Ovary (tissue), 9 donors: ENCODE results near the gene SLC3A2. TPM values are rescaled to one million over a fixed set of nuclear protein-coding genes. Genes with fewer than 3 reads are reported as not detected.
"Not testable (repeated sequence)": the region's sequence is repeated elsewhere in the genome, so short reads cannot be mapped to it uniquely, and the experiment has no call there.

Experiments used
- DNase-seq, 5 donors: peaks; one replicate each; pipeline ENCODE4 v3.0.0-alpha.2; 2019 to 2020
- H3K27ac ChIP-seq, 2 donors: fragments of 200-600 bp; one replicate each; pipeline versions ENCODE4 v1.5.1 to v1.8.0; 2019 to 2022
- H3K27me3 ChIP-seq: fragments of 200-600 bp; one replicate; pipeline ENCODE4 v1.8.0; 2022
- H3K36me3 ChIP-seq: fragments of 200-600 bp; sonication (generic); one replicate; pipeline ENCODE4 v1.5.1; 2019
- H3K4me1 ChIP-seq: one replicate; pipeline ENCODE4 v1.8.1; 2013; ENCODE audit warnings: mild to moderate bottlenecking, moderate library complexity; ENCODE audit not compliant: insufficient read depth
- H3K4me3 ChIP-seq: fragments of 200-600 bp; sonication (generic); one replicate; pipeline ENCODE4 v1.5.1; 2017
- H3K9me3 ChIP-seq, 2 donors: fragments of 200-600 bp in 1 of 2; sonication (generic) in 1 of 2; one replicate each; pipeline versions ENCODE4 v1.5.1 to v1.8.1; 2013 to 2019; ENCODE audit warnings: mild to moderate bottlenecking in 1 of 2, moderate library complexity in 1 of 2
- CTCF ChIP-seq, 3 donors: fragments of 450-650 bp in 2 of 3; fragments of 200-600 bp in 1 of 3; IDR thresholded peaks; one replicate each; pipeline versions ENCODE4 v1.5.1 to v1.8.0; 2016 to 2022; ENCODE audit warnings: antibody characterized with exemption in 3 of 3, mild to moderate bottlenecking in 1 of 3
- EP300 ChIP-seq: sonication (generic); formaldehyde crosslinking; IDR thresholded peaks from one replicate; pipeline ENCODE4 v1.6.1; 2017; ENCODE audit warnings: antibody characterized with exemption
- POLR2A ChIP-seq: fragments of 450-650 bp; IDR thresholded peaks from one replicate; pipeline ENCODE4 v1.6.1; 2017; ENCODE audit warnings: antibody characterized with exemption, mild to moderate bottlenecking, moderate library complexity
- whole genome bisulfite sequencing, 3 donors: extraction: QIAGEN DNeasy Blood & Tissue Kit in 1 of 3; methylation state at CpG; one replicate each; pipeline versions ENCODE4 v1.1.5 to v1.1.7; 2013 to 2017; 5-methylcytosine and 5-hydroxymethylcytosine counted together
- intact Hi-C, 4 donors: fragments of 100-400 bp; cut with DNase I; formaldehyde crosslinking; loops; one replicate each; pipeline versions ENCODE4 v1.11.0 to v1.15.1; 2022 to 2023
- polyA plus RNA-seq, 2 donors: library from polyadenylated mRNA; stranded (reverse); fragments of 200-250 nt in 1 of 2; fragments of 350-450 nt in 1 of 2; fragmentation: Illumina TruSeq in 1 of 2; extraction: RNeasy Lipid Tissue Mini Kit (QIAGEN cat#74804) in 1 of 2; gene quantifications; one replicate each; pipeline ENCODE4 v1.2.3, GENCODE V29; 2013 to 2014
- small RNA-seq: library from RNA; depleted of rRNA; stranded (forward); fragments of <200 nt; gene quantifications from one replicate; pipeline ENCODE3, GENCODE V24; 2016
- total RNA-seq, 7 donors: library from RNA; depleted of rRNA in 2 of 7; stranded (reverse); fragments of >200 nt in 2 of 7; fragmentation: NEBNext Ultra II Directional in 3 of 7; extraction: Animal tissue kit (Norgen Biotek cat#: 25700) in 3 of 7; gene quantifications; one replicate each; pipeline versions ENCODE4 v1.1.0 to v1.2.4, GENCODE V29; 2016 to 2023
- donor health status: DM: no; HTN: no; CAD: no; lungs with moderate emphysema.
- donor health status: DM: no; HTN: no; CAD: no.
- donor health status: Bipolar disorder and iron deficiency.
- donor health status: DM: yes; HTN: yes; CAD: no.
- donor health status: DM: no; HTN: no; CAD: no.
- donor health status: DM: yes; HTN: yes; CAD: no.

SLC3A2 gene
- total and polyA plus RNA-seq, 9 donors: 69.0 to 430 (median 97.7) TPM

DNA sequence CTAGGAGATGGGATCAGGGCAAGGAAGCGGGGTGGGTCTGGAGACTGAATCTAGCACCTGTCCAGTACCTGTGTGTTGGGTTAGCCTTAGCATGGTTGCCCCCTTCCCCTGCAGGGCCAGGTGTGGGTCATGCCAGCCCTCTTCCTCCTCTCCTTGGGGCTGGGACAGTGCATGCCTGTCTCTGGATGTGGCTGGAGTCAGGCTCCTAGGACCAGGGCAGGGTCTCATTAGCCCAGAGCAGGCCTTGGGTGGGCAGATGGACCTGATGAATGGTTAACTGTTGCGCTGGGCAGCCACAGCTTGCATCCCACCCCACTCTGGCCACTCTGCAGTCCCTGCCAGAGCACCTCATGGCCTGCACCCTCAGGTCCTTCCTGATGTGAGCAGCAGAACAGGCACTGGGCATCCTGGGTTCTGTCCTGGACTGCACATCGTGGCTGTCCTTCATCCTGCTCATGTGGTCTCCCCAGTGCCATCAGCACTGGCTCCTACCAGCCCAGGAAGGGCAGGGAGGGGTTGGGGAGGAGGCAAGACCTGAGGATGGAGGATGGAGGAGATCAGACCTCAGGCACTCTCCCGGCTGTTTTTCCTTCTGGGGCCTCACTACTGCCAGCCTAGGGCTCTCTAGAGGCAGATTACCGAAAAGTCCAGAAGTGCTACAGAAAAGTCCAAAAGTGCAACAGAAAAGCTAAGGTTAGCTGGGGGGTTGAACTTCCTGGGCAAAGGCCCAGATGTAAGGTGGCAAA, 53.2 kb downstream of the SLC3A2 start:
- Histone ChIP-seq H3K36me3 (no peaks in the 10 kb centered on the region), H3K27me3 (no peaks in the 10 kb centered on the region), H3K27ac (no peak overlapping the region), H3K4me1 (no peaks in the 10 kb centered on the region), H3K4me3 (no peak overlapping the region), H3K9me3 (no peaks in the 10 kb centered on the region)
- intact Hi-C loops: loop anchor here in 1 of 4 donors (5.0 kb wide), 1 partner anchor 63 kb away; no protein-coding TSS in a partner anchor
- DNase-seq: no peak
- WGBS, 3 donors: 74 to 76% (median 75%) methylated on average over 4 to 5 of the region's 5 CpGs
- TF ChIP-seq EP300 (no peak), CTCF (IDR thresholded peaks at IDR 0.05) (no peak), POLR2A (no peak)

DNA sequence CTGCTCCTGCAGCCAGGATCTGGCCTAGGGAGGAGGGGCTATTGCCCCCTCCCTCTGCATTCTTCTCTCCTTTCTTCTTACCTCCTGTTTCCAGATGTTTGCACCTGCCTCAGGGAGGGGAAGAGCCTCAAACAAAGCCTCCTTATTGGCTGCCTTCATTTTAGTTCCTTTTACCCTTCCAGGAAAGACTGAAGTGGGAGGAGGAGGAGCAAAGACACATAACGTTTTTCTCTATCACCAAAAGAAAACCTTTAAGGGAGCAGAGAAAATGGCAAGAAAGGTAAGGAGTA, 53.7 kb downstream of the SLC3A2 start:
- Histone ChIP-seq H3K4me3 (no peak overlapping the region), H3K27me3 (no peaks in the 10 kb centered on the region), H3K36me3 (no peaks in the 10 kb centered on the region), H3K9me3 (no peaks in the 10 kb centered on the region), H3K4me1 (no peaks in the 10 kb centered on the region), H3K27ac (no peak overlapping the region)
- DNase-seq: no peak
- intact Hi-C loops: loop anchor here in 1 of 4 donors (5.0 kb wide), 1 partner anchor 63 kb away; no protein-coding TSS in a partner anchor
- TF ChIP-seq CTCF (IDR thresholded peaks at IDR 0.05) (no peak), EP300 (no peak), POLR2A (no peak)
- WGBS, 3 donors: 3 to 9% (median 7%) methylated on average over 1 of the region's 1 CpG

DNA sequence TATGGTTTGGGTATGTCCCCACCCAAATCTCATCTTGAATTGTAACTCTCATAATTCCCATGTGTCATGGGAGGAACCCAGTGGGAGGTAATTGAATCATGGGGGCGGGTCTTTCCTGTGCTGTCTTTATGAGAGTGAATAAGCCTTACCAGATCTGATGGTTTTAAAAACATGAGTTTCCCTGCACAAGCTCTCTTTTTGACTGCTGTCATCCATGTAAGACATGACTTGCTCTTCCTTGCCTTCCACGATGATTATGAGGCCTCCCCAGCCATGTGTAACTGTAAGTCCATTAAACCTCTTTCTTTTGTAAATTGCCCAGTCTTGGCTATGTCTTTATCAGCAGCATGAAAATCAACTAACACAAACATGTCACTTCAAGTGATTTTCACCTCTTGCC, 56.8 kb downstream of the SLC3A2 start:
- H3K9me3 ChIP-seq, H3K27me3 ChIP-seq, intact Hi-C loops, H3K4me3 ChIP-seq, H3K27ac ChIP-seq, H3K36me3 ChIP-seq, DNase-seq, H3K4me1 ChIP-seq: not testable (repeated sequence)
- 77 to 93% (median 78%) methylated on average over 2 of the region's 2 CpGs for WGBS, 3 donors

Small RNAs within 50 kb of the gene (small RNA-seq; reads per million reads assigned to genes)
- gene RF00099: not detected
- not detected for gene RN7SL259P
- not detected for gene SNORD22
- gene SNORD26: not detected
- not detected for gene SNORD27
- not detected for gene SNORD28
- gene SNORD30: 1,921 reads per million, percentile 98 among the genes with 10 or more reads in this experiment

Other genes starting within 250 kb of the SLC3A2 start
- 100 to 1,000 TPM in 5 of 7 donors, 10 to 100 TPM in 2; 91.4 to 278 (median 228) TPM for gene GANAB, start 234.3 kb upstream of the SLC3A2 start, total RNA-seq
- 100 to 1,000 TPM; 157 to 280 TPM for gene GANAB, start 234.3 kb upstream of the SLC3A2 start, polyA plus RNA-seq
- gene INTS5, start 227.6 kb upstream of the SLC3A2 start, total RNA-seq: 10 to 100 TPM; 16.0 to 26.4 (median 21.8) TPM
- 10 to 100 TPM in 1 of 2 donors, 1 to 10 TPM in 1; 4.6 to 12.3 TPM for gene INTS5, start 227.6 kb upstream of the SLC3A2 start, polyA plus RNA-seq
- gene C11orf98, start 215.7 kb upstream of the SLC3A2 start, total RNA-seq: 10 to 100 TPM; 24.2 to 62.3 (median 35.1) TPM
- gene C11orf98, start 215.7 kb upstream of the SLC3A2 start, polyA plus RNA-seq: 10 to 100 TPM; 50.8 to 55.5 TPM
- gene CSKMT, start 215.6 kb upstream of the SLC3A2 start, total RNA-seq: 10 to 100 TPM; 14.2 to 31.5 (median 21.7) TPM
- gene CSKMT, start 215.6 kb upstream of the SLC3A2 start, polyA plus RNA-seq: 10 to 100 TPM in 1 of 2 donors, 1 to 10 TPM in 1; 3.6 to 16.9 TPM
- 10 to 100 TPM in 2 of 7 donors, 1 to 10 TPM in 5; 7.1 to 13.7 (median 8.9) TPM for gene UQCC3, start 209.2 kb upstream of the SLC3A2 start, total RNA-seq
- gene UQCC3, start 209.2 kb upstream of the SLC3A2 start, polyA plus RNA-seq: 1 to 10 TPM; 1.6 to 9.6 TPM
- 1 to 10 TPM; 2.4 to 6.0 (median 4.6) TPM for gene LBHD1, start 208.6 kb upstream of the SLC3A2 start, total RNA-seq
- gene LBHD1, start 208.6 kb upstream of the SLC3A2 start, polyA plus RNA-seq: 1 to 10 TPM; 2.6 to 5.3 TPM
- 100 to 1,000 TPM; 106 to 239 (median 170) TPM for gene UBXN1, start 201.8 kb upstream of the SLC3A2 start, total RNA-seq
- 100 to 1,000 TPM in 1 of 2 donors, 10 to 100 TPM in 1; 97.6 to 284 TPM for gene UBXN1, start 201.8 kb upstream of the SLC3A2 start, polyA plus RNA-seq
- gene LRRN4CL, start 191.4 kb upstream of the SLC3A2 start, total RNA-seq: 10 to 100 TPM; 19.5 to 38.6 (median 25.5) TPM
- 10 to 100 TPM; 18.5 to 23.1 TPM for gene LRRN4CL, start 191.4 kb upstream of the SLC3A2 start, polyA plus RNA-seq
- 100 to 1,000 TPM in 1 of 7 donors, 10 to 100 TPM in 6; 31.4 to 122 (median 57.2) TPM for gene BSCL2, start 173.5 kb upstream of the SLC3A2 start, total RNA-seq
- gene BSCL2, start 173.5 kb upstream of the SLC3A2 start, polyA plus RNA-seq: 10 to 100 TPM; 49.2 to 57.8 TPM
- gene GNG3, start 173.2 kb upstream of the SLC3A2 start, total RNA-seq: under 1 TPM in 5 of 7 donors, not detected in 2; 0.27 to 0.73 (median 0.37) TPM
- under 1 TPM; 0.18 to 0.30 TPM for gene GNG3, start 173.2 kb upstream of the SLC3A2 start, polyA plus RNA-seq
- gene HNRNPUL2, start 153.4 kb upstream of the SLC3A2 start, total RNA-seq: 10 to 100 TPM; 11.0 to 50.0 (median 41.2) TPM
- gene HNRNPUL2, start 153.4 kb upstream of the SLC3A2 start, polyA plus RNA-seq: 10 to 100 TPM; 38.0 to 81.2 TPM
- 10 to 100 TPM; 19.4 to 42.9 (median 30.4) TPM for gene TTC9C, start 152.4 kb upstream of the SLC3A2 start, total RNA-seq
- gene TTC9C, start 152.4 kb upstream of the SLC3A2 start, polyA plus RNA-seq: 10 to 100 TPM; 30.5 to 53.6 TPM
- gene ZBTB3, start 126.7 kb upstream of the SLC3A2 start, total RNA-seq: 10 to 100 TPM in 4 of 7 donors, 1 to 10 TPM in 3; 4.4 to 18.2 (median 11.8) TPM
- gene ZBTB3, start 126.7 kb upstream of the SLC3A2 start, polyA plus RNA-seq: 1 to 10 TPM; 3.5 to 4.5 TPM
- gene POLR2G, start 119.3 kb upstream of the SLC3A2 start, total RNA-seq: 10 to 100 TPM; 42.1 to 77.0 (median 53.6) TPM
- 100 to 1,000 TPM; 100 to 108 TPM for gene POLR2G, start 119.3 kb upstream of the SLC3A2 start, polyA plus RNA-seq
- gene TAF6L, start 109.5 kb upstream of the SLC3A2 start, total RNA-seq: 10 to 100 TPM; 15.9 to 33.6 (median 26.3) TPM
- gene TAF6L, start 109.5 kb upstream of the SLC3A2 start, polyA plus RNA-seq: 10 to 100 TPM in 1 of 2 donors, 1 to 10 TPM in 1; 5.4 to 26.5 TPM
- gene TMEM179B, start 93.5 kb upstream of the SLC3A2 start, total RNA-seq: 100 to 1,000 TPM in 1 of 7 donors, 10 to 100 TPM in 6; 32.7 to 101 (median 36.5) TPM
- 10 to 100 TPM; 54.4 to 91.7 TPM for gene TMEM179B, start 93.5 kb upstream of the SLC3A2 start, polyA plus RNA-seq
- gene TMEM223, start 88.9 kb upstream of the SLC3A2 start, total RNA-seq: 10 to 100 TPM; 12.0 to 26.9 (median 13.1) TPM
- 10 to 100 TPM; 13.7 to 15.5 TPM for gene TMEM223, start 88.9 kb upstream of the SLC3A2 start, polyA plus RNA-seq
- gene NXF1, start 75.5 kb upstream of the SLC3A2 start, total RNA-seq: 10 to 100 TPM; 48.8 to 96.8 (median 77.7) TPM
- gene NXF1, start 75.5 kb upstream of the SLC3A2 start, polyA plus RNA-seq: 100 to 1,000 TPM in 1 of 2 donors, 10 to 100 TPM in 1; 99.4 to 125 TPM
- 10 to 100 TPM; 33.2 to 60.7 (median 49.1) TPM for gene STX5, start 48.8 kb upstream of the SLC3A2 start, total RNA-seq
- gene STX5, start 48.8 kb upstream of the SLC3A2 start, polyA plus RNA-seq: 10 to 100 TPM; 39.6 to 50.1 TPM
- not detected for gene TEX54, start 48.1 kb upstream of the SLC3A2 start, total RNA-seq
- not detected for gene TEX54, start 48.1 kb upstream of the SLC3A2 start, polyA plus RNA-seq
- gene WDR74, start 41.3 kb upstream of the SLC3A2 start, total RNA-seq: 10 to 100 TPM; 36.5 to 70.6 (median 61.1) TPM
- 10 to 100 TPM; 25.1 to 39.4 TPM for gene WDR74, start 41.3 kb upstream of the SLC3A2 start, polyA plus RNA-seq
- gene CHRM1, start 40.5 kb downstream of the SLC3A2 start, total RNA-seq: not detected
- not detected for gene CHRM1, start 40.5 kb downstream of the SLC3A2 start, polyA plus RNA-seq
- not detected for gene SLC22A6, start 104.1 kb downstream of the SLC3A2 start, total RNA-seq
- not detected for gene SLC22A6, start 104.1 kb downstream of the SLC3A2 start, polyA plus RNA-seq
- gene SLC22A8, start 134.9 kb downstream of the SLC3A2 start, total RNA-seq: under 1 TPM in 1 of 7 donors, not detected in 6; 0.18 TPM
- gene SLC22A8, start 134.9 kb downstream of the SLC3A2 start, polyA plus RNA-seq: not detected